GM18519 (cell line): ENCODE data around the gene GALNT2.

Source experiments
- ATAC-seq: cut with Tn5 transposase; IDR thresholded peaks from one replicate; pipeline ENCODE4 v1.9.1; 2021; ENCODE audit warnings: mild to moderate bottlenecking, moderate library complexity; ENCODE audit not compliant: unreplicated experiment, low FRiP score

The GALNT2 gene

DNA sequence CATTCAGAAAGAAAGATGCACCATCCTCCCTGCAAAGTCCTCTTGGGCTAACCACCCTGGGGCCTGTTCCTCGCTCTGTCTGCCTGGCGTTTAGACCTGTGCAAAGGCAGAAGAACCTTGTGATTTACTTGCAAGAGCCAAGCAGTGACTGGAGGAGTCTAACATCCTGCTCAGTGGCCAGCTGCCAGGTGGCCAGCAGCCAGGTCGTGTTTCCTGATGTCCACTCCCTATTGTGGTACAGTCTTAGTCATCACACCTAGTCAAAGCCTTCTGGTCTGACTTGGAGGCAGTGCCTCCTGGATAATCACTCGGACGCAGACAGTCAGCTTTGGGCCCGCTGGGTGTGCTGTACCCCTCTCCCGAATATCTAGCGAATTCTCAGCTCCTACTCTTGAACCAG lies 241.0 kb downstream of the GALNT2 start:
- no peak for ATAC-seq

- ATAC-seq = no peak
These were observed 241.8 kb downstream of the GALNT2 start for GRCh38 chr1:230308821-230309220.

DNA sequence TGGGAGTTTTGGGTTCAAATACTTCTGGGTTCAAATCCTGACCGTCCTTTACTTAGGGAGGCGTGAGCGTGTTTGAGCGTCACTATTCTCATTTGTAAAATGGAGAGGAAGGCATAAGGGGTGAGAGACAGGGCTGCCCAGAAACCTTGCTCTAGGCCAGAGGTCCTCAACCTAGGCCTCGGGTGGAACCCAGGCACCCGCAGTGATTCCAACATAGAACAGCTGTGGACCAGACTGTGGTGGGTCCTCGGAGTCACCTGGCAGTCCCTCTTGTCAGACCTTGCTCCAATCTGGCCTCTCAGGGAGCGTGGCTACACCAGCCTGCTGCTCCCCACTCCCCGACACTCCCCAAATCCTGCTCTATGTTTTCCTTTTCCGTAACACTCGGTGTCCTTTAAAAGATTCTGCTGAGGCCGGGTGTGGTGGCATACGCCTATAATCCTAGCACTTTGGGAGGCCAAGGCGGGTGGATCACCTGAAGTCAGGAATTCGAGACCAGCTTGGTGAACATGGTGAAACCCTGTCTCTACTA lies 242.7 kb downstream of the GALNT2 start:
- no peak for ATAC-seq

GRCh38 chr1:230310381-230311163 lies 243.5 kb downstream of the GALNT2 start:
- ATAC-seq = no peak

- ATAC-seq = no peak
These were observed 245.6 kb downstream of the GALNT2 start for GRCh38 chr1:230312676-230313075.

DNA sequence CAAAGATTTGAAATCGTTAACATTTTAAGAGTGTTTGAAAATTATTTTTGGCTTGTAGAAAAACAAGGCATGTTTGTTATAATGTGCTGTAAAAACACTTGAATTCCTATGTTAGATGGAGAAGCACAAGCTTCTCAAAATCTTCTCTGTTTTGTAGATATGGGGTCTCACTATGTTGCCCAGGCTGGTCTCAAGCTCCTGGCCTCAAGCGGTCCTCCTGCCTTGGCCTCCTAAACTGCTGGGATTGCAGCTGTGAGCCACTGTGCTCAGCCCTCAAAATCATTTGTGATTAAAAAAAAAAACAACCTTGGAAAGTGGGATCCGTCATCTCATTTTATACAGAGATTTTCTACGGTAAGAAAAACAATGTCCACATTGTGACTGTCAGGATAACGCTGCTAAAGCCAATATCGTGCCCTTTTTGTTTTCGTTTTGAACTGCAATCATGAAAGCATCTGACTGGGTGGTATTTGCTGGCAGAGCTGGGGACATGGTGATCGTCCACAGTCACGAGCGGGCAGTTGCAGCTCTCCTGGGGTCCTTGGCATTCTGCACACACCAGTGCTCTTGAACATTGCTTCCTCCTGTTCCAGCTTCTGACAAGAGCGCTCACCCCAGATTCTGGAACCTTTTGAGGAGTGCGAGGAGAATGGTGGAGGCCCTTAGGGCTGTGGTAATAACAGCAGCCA lies 246.6 kb downstream of the GALNT2 start:
- ATAC-seq = no peak

DNA sequence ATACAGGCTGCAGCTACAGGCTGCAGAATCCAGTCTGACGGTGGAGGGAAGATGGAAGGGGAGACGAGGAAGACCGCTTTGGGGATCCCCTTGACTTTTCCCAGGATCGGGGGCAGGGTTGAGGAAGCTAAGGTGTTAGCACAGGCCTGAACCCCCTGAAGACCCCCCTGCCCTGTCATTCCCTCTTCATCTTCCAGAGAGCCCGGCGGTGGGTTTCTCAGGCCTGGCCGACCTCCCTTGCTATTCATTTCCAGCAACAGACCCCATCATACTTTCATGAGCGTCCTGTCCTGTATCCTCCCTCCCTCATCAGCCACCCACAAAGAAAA lies 247.1 kb downstream of the GALNT2 start:
- no peak for ATAC-seq

DNA sequence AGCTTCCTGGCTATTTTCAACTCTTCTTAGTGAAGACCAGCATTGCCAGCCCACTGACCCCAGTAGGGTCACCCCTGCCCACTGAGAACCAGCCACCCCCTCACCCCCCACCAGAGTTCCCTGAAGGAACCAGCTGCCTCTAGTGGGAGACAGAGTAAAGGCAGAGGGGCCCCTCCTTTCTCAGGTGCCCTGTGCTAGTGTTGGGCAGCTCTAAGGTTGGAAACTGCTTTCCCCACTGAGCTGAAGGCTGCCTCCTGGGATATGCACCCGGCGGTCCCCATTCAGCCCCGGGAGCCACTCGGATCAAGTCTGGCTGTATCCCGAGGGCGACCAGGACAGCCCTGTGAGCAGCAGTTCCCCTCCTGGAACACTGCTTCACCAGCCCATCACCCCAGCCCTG lies 248.1 kb downstream of the GALNT2 start:
- ATAC-seq = no peak

- no peak for ATAC-seq
These were observed 250.1 kb downstream of the GALNT2 start for GRCh38 chr1:230316864-230317745.

GRCh38 chr1:230317823-230318819 lies 251.1 kb downstream of the GALNT2 start:
- ATAC-seq = no peak

DNA sequence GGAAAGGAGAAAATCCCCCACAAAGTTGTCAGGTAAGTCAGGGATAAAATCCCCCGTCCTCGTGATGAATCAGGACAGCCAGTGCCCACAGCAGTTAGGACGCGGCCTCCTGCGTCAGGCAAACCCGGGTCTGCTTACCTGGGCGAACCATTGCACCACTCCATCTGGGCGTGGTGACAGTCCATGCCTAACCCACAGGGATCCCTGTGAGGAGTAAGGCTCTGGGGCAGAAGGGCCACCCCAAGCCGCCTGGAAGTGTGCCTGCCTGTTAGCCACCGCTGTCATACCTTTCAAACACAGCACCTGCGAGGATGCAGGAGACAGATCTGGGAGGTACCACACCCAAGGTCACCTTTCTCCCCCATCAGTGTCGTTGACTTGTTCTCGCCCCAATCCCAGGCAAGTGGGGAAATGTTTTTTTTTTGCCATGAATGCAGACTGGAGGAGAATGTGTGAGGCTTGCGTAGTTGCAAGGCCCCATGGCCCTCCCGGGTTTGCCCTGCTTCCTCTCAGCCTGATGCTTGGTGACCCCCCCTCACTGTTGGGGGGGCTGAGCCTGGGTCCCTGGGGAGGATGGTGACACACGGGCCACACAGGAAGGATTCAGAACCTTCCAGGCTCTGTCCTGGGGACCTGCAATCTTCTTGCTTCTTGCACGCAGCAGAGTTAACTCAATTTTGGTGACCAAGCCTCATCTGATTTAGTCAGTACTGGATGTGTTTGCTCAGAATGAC lies 252.1 kb downstream of the GALNT2 start:
- no peak for ATAC-seq

- ATAC-seq = no peak
These were observed 253.8 kb downstream of the GALNT2 start for GRCh38 chr1:230320804-230321203.

DNA sequence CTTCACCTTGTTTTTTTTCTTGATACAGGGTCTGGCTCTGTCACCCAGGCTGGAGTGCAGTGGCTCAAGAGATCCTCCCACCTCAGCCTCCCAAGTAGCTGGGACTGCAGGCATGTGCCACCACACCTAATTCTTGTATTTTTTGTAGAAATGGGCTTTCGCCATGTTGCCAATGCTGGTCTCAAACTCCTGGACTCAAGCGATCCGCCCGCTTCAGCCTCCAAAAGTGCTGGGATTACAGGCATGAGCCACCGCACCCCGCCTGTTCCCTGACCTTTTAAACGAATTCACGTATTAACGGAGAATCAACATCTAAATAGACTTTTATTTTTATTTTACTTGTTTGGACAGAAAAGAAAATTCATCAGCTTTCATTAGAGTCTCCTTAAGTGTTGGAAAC lies 254.3 kb downstream of the GALNT2 start:
- no peak for ATAC-seq

GRCh38 chr1:230321741-230322420 lies 254.8 kb downstream of the GALNT2 start:
- no peak for ATAC-seq

GRCh38 chr1:230322421-230322756 lies 255.4 kb downstream of the GALNT2 start:
- ATAC-seq = no peak

GRCh38 chr1:230322967-230323547 lies 256.0 kb downstream of the GALNT2 start:
- ATAC-seq = no peak

DNA sequence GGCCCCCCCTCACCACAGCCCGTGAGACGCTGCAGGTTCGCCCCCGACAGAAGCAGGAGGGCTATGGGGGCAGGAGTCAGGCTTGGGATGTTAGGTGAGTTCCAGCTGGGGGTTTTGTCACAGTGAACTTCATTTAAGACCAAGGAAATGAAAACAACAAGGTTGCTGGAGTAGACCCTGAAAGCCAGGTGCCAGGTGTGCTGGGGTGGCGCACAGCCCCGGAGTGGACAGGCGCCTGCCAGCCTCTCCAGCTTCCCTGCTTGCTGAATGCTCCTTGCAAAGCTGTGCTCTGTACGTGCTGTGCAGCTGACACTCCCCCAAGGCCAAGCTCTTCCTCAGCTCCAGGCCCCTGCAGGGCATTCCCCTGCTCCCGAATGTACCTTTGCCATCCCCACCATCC lies 256.6 kb downstream of the GALNT2 start:
- no peak for ATAC-seq
